HG03575 (cell line): ENCODE measurements around the gene NFIX.

Source experiments
- ATAC-seq: cut with Tn5 transposase; IDR thresholded peaks from one replicate; pipeline ENCODE4 v1.9.1; 2021; ENCODE audit not compliant: unreplicated experiment, insufficient number of reproducible peaks, low FRiP score; ENCODE audit errors: extremely low read depth

Gene NFIX

GRCh38 chr19:13015361-13016223 lies 20.3 kb downstream of the NFIX start:
- ATAC-seq, result no peak

GRCh38 chr19:13016245-13016627 lies 21.0 kb downstream of the NFIX start:
- no peak for ATAC-seq

GRCh38 chr19:13016628-13017305 lies 21.5 kb downstream of the NFIX start:
- no peak for ATAC-seq

- no peak for ATAC-seq
Observed at GRCh38 chr19:13017306-13018034, 22.2 kb downstream of the NFIX start.

- no peak for ATAC-seq
Observed at GRCh38 chr19:13018035-13018914, 23.0 kb downstream of the NFIX start.

GRCh38 chr19:13019332-13019731 lies 24.1 kb downstream of the NFIX start:
- no peak for ATAC-seq

- no peak for ATAC-seq
Observed at GRCh38 chr19:13020002-13020414, 24.7 kb downstream of the NFIX start.

- no peak for ATAC-seq
Observed at GRCh38 chr19:13022111-13022858, 27.0 kb downstream of the NFIX start.

- ATAC-seq, result no peak
Observed at GRCh38 chr19:13022859-13023636, 27.8 kb downstream of the NFIX start.

- no peak for ATAC-seq
Observed at GRCh38 chr19:13023656-13024055, 28.4 kb downstream of the NFIX start.

GRCh38 chr19:13024126-13024950 lies 29.1 kb downstream of the NFIX start:
- ATAC-seq, result no peak

GRCh38 chr19:13024951-13025697 lies 29.8 kb downstream of the NFIX start:
- no peak for ATAC-seq

- no peak for ATAC-seq
Observed at GRCh38 chr19:13025819-13026456, 30.7 kb downstream of the NFIX start.

GRCh38 chr19:13026462-13027370 lies 31.4 kb downstream of the NFIX start:
- ATAC-seq, result no peak

GRCh38 chr19:13027557-13027956 lies 32.3 kb downstream of the NFIX start:
- no peak for ATAC-seq
